Loucy (cell line): ENCODE data around the gene TIRAP.

Experiments
- H2AFZ ChIP-seq: fragments of 200-600 bp; sonication (generic); 2 replicates; pipeline ENCODE4 v1.6.0; 2016; ENCODE audit warnings: antibody characterized with exemption, mild to moderate bottlenecking, low read length, moderate library complexity
- H3F3A ChIP-seq: fragments of 200-600 bp; 2 replicates; pipeline ENCODE4 v1.6.0; 2016; ENCODE audit warnings: antibody characterized with exemption, low read depth, mild to moderate bottlenecking
- H3K27me3 ChIP-seq: fragments of 200-600 bp; sonication (generic); 2 replicates; pipeline ENCODE4 v1.6.1; 2014; ENCODE audit warnings: low read length, mild to moderate bottlenecking; ENCODE audit not compliant: insufficient read depth, poor library complexity, severe bottlenecking
- H3K36me3 ChIP-seq: fragments of 200-600 bp; sonication (generic); 2 replicates; pipeline ENCODE4 v1.6.1; 2016; ENCODE audit warnings: low read length; ENCODE audit not compliant: insufficient read depth
- H3K4me1 ChIP-seq: fragments of 200-600 bp; sonication (generic); 2 replicates; pipeline ENCODE4 v1.5.1; 2014; ENCODE audit warnings: low read length, mild to moderate bottlenecking; ENCODE audit not compliant: insufficient read depth, poor library complexity, severe bottlenecking
- H3K4me2 ChIP-seq: fragments of 200-600 bp; sonication (generic); 2 replicates; pipeline ENCODE4 v1.6.0; 2014; ENCODE audit warnings: antibody characterized with exemption, low read length, low read depth, mild to moderate bottlenecking; ENCODE audit not compliant: poor library complexity, severe bottlenecking
- H3K4me3 ChIP-seq: fragments of 200-600 bp; sonication (generic); 2 replicates; pipeline ENCODE4 v1.5.1; 2014; ENCODE audit warnings: low read length, mild to moderate bottlenecking, mixed read lengths; ENCODE audit not compliant: poor library complexity, severe bottlenecking
- H3K79me2 ChIP-seq: fragments of 200-600 bp; sonication (generic); 2 replicates; pipeline ENCODE4 v1.6.1; 2014; ENCODE audit warnings: low read length; ENCODE audit not compliant: insufficient read depth
- H3K9ac ChIP-seq: fragments of 200-600 bp; sonication (generic); 2 replicates; pipeline ENCODE4 v1.6.0; 2014; ENCODE audit warnings: mild to moderate bottlenecking, low read depth, low read length, moderate library complexity; ENCODE audit not compliant: poor library complexity, severe bottlenecking
- H3K9me2 ChIP-seq: fragments of 200-600 bp; sonication (generic); replicated peaks from 2 replicates; pipeline ENCODE4 v1.6.1; 2016; ENCODE audit warnings: low read depth, low read length, mixed read lengths
- H3K9me3 ChIP-seq: fragments of 200-600 bp; sonication (generic); 2 replicates; pipeline ENCODE4 v1.6.1; 2014; ENCODE audit warnings: mild to moderate bottlenecking, antibody characterized with exemption, low read length, low read depth; ENCODE audit not compliant: insufficient read depth
- H4K20me1 ChIP-seq: fragments of 200-600 bp; sonication (generic); 2 replicates; pipeline ENCODE4 v1.6.0; 2014; ENCODE audit warnings: antibody characterized with exemption, low read length, mild to moderate bottlenecking; ENCODE audit not compliant: insufficient read depth, poor library complexity, severe bottlenecking
- EZH2phosphoT487 ChIP-seq: fragments of 200-600 bp; IDR thresholded peaks from 2 replicates; pipeline ENCODE4 v1.6.1; 2018; ENCODE audit warnings: antibody characterized with exemption, mild to moderate bottlenecking, moderate library complexity, borderline replicate concordance
- TF ChIP-seq, protein P1 (sequence below): fragments of 200-600 bp; sonication (generic); conservative IDR thresholded peaks from 2 replicates; pipeline ENCODE4 v1.5.1; 2014; ENCODE audit warnings: mild to moderate bottlenecking, antibody characterized with exemption, low read length

Gene TIRAP

DNA sequence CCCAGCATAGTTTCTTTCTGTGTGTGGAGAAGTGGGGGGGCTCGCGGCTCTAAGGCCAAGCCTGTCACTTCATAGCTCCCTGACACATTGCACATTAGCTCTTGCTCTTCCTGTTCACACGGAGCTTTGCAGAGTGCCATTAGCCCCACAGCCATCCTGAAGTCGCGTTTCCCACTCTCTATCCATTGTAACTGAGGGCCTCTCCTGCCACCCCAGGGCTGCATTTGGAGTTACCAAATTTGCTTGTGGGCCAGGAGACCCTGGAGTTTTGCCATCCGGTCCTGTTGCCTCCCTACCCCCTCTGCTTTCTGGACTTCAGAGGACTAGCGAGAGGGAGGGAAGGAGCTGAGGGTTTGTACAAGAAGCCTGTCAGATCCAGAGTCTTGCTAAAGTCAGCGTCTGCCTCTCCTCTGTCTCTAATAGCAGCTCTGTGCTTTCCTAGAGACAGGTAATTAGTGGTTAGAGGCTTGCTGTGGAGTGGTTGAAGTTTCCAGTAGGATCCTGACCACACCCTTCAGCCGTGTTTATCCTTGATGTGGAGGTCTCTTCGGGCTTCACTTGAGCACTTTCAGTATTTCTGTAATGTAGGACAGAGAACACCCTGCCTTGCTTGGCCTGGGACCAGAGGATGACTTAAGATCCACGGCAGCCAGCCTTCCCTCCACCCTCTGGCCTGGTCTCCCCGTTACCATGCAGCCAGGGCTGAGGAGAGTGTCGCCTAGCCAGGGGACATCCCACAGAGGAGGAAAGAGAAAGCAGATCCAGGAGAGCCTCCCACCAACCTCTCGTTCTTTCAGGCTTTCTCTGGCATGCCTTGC lies 35.1 kb downstream of the TIRAP start:
- peak overlapping the region; percentile 89 for H3K9ac ChIP-seq
- H3K79me2 ChIP-seq = peaks cover 51% of the 10 kb centered on the region
- no peak overlapping the region for H2AFZ ChIP-seq
- no peaks in the 10 kb centered on the region for H3K9me3 ChIP-seq
- H3K4me1 ChIP-seq = peaks cover 38% of the 10 kb centered on the region
- no peaks in the 10 kb centered on the region for H3K9me2 ChIP-seq
- no peaks in the 10 kb centered on the region for H4K20me1 ChIP-seq
- peak overlapping the region; percentile 69 for H3K4me3 ChIP-seq
- H3K36me3 ChIP-seq = peaks cover 8% of the 10 kb centered on the region
- H3K27me3 ChIP-seq = no peaks in the 10 kb centered on the region
- H3K4me2 ChIP-seq = peak overlapping the region; percentile 90
- no peak for TF ChIP-seq EZH2phosphoT487
- TF ChIP-seq, protein P1, sequence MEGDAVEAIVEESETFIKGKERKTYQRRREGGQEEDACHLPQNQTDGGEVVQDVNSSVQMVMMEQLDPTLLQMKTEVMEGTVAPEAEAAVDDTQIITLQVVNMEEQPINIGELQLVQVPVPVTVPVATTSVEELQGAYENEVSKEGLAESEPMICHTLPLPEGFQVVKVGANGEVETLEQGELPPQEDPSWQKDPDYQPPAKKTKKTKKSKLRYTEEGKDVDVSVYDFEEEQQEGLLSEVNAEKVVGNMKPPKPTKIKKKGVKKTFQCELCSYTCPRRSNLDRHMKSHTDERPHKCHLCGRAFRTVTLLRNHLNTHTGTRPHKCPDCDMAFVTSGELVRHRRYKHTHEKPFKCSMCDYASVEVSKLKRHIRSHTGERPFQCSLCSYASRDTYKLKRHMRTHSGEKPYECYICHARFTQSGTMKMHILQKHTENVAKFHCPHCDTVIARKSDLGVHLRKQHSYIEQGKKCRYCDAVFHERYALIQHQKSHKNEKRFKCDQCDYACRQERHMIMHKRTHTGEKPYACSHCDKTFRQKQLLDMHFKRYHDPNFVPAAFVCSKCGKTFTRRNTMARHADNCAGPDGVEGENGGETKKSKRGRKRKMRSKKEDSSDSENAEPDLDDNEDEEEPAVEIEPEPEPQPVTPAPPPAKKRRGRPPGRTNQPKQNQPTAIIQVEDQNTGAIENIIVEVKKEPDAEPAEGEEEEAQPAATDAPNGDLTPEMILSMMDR = no peak
- H3F3A ChIP-seq = peaks cover 23% of the 10 kb centered on the region; the same call in 1 of the 2 replicates

DNA sequence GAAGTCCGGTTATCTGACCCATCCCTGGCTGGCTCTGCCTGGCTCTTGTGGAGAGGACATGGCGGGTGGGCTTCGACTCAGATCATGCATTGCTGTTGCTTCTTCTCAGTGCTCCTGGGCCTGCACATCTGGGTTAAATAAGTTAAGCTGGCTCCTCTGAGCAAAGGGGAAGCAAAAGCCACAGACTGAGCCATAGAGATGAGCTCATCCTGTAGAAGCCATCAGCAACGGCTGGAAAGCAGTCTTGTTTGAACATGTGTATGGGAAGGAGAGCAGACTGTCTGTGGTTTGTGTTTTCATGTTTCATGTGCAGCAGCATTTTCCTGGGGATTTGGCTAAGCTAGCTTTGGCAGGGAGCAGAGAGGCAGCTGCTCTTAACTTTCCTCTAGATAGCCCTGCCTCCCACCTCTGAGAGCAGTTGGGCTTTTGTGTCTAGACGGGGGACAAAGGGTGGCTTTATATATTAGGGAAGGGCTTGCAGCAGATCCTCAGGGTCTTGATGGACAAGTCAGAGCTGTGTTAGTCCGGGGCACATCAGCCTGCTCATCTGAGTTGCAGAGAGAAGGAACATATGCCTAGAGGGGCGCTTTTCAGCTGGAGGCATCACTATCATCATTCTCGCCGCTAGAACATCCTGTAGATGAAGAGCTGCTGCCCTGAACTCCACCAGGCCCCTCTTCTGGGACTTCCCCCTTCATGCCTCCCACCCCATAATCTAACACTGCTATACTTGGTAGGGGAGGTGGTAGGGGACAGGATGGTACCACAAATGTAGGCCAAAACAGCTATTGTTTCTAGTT lies 35.9 kb downstream of the TIRAP start:
- peak overlapping the region; percentile 90 for H3K4me2 ChIP-seq
- no peak for TF ChIP-seq EZH2phosphoT487
- TF ChIP-seq, protein P1 = no peak
- H4K20me1 ChIP-seq = no peaks in the 10 kb centered on the region
- H3K9ac ChIP-seq = peak overlapping the region; percentile 89
- peak overlapping the region; percentile 69 for H3K4me3 ChIP-seq
- no peaks in the 10 kb centered on the region for H3K9me2 ChIP-seq
- H3K79me2 ChIP-seq = peaks cover 43% of the 10 kb centered on the region
- H3F3A ChIP-seq = peaks cover 23% of the 10 kb centered on the region; the same call in 1 of the 2 replicates
- H2AFZ ChIP-seq = no peak overlapping the region
- H3K9me3 ChIP-seq = no peaks in the 10 kb centered on the region
- H3K27me3 ChIP-seq = no peaks in the 10 kb centered on the region
- H3K36me3 ChIP-seq = peaks cover 8% of the 10 kb centered on the region
- peaks cover 35% of the 10 kb centered on the region for H3K4me1 ChIP-seq

DNA sequence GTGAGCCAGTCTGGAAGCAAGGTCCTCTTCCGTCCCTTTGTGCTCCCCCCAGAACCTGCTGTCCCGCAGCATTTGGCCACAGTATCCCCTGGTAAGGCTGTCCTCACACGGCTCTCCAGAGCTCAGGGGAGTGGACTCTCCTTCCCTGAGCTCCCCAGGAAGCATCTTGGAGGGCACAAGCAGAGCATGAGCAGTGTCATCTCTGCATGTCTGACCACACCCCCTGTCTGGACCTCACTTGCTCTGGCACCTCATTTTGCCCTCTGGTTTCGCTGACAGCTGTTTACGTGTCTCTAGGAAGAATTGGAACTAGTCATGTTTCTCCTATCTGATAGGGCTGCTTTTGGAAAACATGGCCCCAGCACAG lies 36.5 kb downstream of the TIRAP start:
- peaks cover 23% of the 10 kb centered on the region; the same call in 1 of the 2 replicates for H3F3A ChIP-seq
- peak overlapping the region; percentile 89 for H3K9ac ChIP-seq
- H4K20me1 ChIP-seq = no peaks in the 10 kb centered on the region
- H3K4me3 ChIP-seq = peak overlapping the region; percentile 69
- no peaks in the 10 kb centered on the region for H3K27me3 ChIP-seq
- no peak for TF ChIP-seq EZH2phosphoT487
- TF ChIP-seq, protein P1 = no peak
- H2AFZ ChIP-seq = no peak overlapping the region
- H3K4me2 ChIP-seq = peak overlapping the region; percentile 90
- no peaks in the 10 kb centered on the region for H3K9me2 ChIP-seq
- H3K36me3 ChIP-seq = peaks cover 8% of the 10 kb centered on the region
- peaks cover 38% of the 10 kb centered on the region for H3K79me2 ChIP-seq
- H3K9me3 ChIP-seq = no peaks in the 10 kb centered on the region
- H3K4me1 ChIP-seq = peaks cover 35% of the 10 kb centered on the region
